Suppressor macrophage (primary cell): ENCODE measurements around the gene TRIM46.
"Not testable (repeated sequence)": the region's sequence is repeated elsewhere in the genome, so short reads cannot be mapped to it uniquely, and the experiment has no call there.

Source experiments
- DNase-seq, 4 experiments: peaks; one replicate each; pipeline ENCODE4 v3.0.0-alpha.2; 2020 to 2022

The TRIM46 gene

DNA sequence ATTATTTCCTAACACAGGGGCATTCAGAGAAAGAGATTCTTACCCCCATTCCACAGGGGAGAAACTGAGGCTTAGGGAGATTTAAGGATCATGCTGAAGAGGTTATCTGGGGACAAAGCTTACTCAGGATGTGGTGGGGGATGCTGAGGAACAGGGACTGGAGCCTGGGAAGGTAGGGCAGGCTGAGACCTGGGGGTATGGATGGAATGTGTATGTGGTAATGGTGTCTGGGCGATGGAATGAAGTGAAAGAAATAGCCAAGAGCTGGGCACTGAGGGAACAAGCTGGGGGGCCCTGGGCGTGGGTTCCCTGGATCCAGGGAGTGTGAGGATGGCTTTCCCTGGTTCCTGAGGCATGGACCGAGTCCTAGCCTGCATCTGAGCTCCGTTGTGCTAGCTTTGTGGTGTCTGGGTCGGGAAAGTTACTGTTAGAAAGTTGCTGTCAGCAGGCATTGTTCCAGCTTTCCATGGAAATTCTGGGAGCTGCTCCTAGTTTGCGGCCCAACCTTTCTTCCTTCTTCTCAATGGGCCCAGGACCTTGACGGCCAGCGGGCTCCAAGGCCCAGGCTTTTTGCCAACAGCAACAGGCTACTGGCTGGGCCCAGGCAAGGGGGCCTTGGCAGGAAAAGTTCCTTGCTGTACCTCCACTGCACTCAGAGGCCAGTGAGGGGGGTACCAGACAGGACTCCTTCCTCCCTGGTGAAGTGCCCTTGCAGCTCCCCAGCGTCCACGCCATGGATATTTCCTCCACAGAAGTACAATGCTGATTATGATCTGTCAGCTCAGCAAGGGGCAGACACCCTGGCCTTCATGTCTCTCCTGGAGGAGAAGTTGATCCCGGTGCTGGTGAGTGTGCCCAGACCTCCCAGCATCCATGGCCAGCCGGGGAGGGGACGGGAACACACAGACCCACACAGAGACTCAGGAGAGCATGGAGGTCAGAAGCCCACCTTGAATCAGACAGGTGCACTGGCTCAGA, 58.6 kb downstream of the TRIM46 start:
- not testable (repeated sequence) for DNase-seq

DNA sequence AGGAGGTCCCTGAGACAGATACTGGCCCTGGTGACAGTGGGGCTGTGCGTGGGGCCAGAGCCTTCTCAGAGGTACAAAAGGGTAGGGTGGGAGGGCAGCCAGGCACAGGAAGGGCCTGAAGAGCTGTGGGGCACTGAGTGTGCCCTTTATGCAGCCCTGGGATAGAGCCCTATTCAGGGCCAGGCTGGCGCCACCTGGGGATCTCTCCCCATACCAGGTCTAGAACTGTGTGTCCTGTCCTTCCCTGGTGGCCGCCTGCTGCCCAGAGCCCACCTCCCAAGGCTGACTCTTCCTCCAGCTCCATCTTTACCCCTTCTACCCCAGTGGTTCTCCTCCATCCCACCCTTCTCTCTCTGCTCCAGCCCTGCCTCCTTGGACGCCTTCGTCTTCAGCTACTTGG, 59.9 kb downstream of the TRIM46 start:
- not testable (repeated sequence) for DNase-seq
